ENCODE data around the gene ATP2A1. TPM values are rescaled to one million over a fixed set of nuclear protein-coding genes. Genes with fewer than 3 reads are reported as not detected.
A peak's percentile ranks its signal among the peaks of the same experiment; 100 is the strongest.

The ATP2A1 gene
- total and polyA plus RNA-seq, 2 of the 13 experiments (the other 11 are each of a cell fraction or from before 2014, with no cell fraction given), result 3.2 to 12.5 TPM

DNA sequence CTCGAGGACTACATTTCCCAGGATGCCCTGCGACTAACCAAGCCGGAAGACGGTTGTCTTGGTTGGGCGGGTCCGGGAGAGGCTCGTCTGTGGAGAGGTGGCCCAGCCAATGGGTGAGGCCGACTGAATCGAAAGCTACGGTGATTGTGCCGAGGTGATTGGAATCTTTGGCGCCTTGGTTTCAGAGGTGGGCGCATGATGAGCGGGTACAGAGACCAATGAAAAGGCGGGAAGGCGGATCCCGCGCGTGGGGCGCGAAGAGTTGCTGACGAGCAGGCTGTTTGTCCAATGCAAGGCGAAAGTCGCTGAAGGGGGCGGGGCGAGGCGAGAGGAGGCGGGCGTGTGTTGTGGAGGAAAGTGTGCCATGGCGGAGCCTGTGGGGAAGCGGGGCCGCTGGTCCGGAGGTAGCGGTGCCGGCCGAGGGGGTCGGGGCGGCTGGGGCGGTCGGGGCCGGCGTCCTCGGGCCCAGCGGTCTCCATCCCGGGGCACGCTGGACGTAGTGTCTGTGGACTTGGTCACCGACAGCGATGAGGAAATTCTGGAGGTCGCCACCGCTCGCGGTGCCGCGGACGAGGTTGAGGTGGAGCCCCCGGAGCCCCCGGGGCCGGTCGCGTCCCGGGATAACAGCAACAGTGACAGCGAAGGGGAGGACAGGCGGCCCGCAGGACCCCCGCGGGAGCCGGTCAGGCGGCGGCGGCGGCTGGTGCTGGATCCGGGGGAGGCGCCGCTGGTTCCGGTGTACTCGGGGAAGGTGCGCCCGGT lies 72.5 kb downstream of the ATP2A1 start, which contains the start of gene NFATC2IP (continued):
- TF ChIP-seq SOX6 (IDR thresholded peaks at IDR 0.05), result no peak
- TF ChIP-seq SOX6 (CRISPR knock-in tag; IDR thresholded peaks at IDR 0.05), result no peak
- peak; percentile 100 for TF ChIP-seq TBX3 (IDR thresholded peaks at IDR 0.05; ENCODE audit: borderline replicate concordance)
- TF ChIP-seq PHF21A (CRISPR knock-in tag; IDR thresholded peaks at IDR 0.05), result peak; percentile 32; the same call in 1 of the 2 replicates
- TF ChIP-seq, protein P1, sequence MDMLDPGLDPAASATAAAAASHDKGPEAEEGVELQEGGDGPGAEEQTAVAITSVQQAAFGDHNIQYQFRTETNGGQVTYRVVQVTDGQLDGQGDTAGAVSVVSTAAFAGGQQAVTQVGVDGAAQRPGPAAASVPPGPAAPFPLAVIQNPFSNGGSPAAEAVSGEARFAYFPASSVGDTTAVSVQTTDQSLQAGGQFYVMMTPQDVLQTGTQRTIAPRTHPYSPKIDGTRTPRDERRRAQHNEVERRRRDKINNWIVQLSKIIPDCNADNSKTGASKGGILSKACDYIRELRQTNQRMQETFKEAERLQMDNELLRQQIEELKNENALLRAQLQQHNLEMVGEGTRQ (IDR thresholded peaks at IDR 0.05; ENCODE audit: low read depth, low read length), result no peak
- TF ChIP-seq, protein P1 (CRISPR knock-in tag; IDR thresholded peaks at IDR 0.05; ENCODE audit: borderline replicate concordance), result no peak
- peak; percentile 71 for TF ChIP-seq HDAC1 (CRISPR knock-in tag; IDR thresholded peaks at IDR 0.05)
- TF ChIP-seq ZNF20 (CRISPR knock-in tag; IDR thresholded peaks at IDR 0.05), result peak; percentile 66; the same call in 1 of the 2 replicates
- TF ChIP-seq, protein P2, sequence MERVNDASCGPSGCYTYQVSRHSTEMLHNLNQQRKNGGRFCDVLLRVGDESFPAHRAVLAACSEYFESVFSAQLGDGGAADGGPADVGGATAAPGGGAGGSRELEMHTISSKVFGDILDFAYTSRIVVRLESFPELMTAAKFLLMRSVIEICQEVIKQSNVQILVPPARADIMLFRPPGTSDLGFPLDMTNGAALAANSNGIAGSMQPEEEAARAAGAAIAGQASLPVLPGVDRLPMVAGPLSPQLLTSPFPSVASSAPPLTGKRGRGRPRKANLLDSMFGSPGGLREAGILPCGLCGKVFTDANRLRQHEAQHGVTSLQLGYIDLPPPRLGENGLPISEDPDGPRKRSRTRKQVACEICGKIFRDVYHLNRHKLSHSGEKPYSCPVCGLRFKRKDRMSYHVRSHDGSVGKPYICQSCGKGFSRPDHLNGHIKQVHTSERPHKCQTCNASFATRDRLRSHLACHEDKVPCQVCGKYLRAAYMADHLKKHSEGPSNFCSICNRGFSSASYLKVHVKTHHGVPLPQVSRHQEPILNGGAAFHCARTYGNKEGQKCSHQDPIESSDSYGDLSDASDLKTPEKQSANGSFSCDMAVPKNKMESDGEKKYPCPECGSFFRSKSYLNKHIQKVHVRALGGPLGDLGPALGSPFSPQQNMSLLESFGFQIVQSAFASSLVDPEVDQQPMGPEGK (CRISPR knock-in tag; IDR thresholded peaks at IDR 0.05), result peak; percentile 71
- peak; percentile 29; the same call in 1 of the 2 replicates for TF ChIP-seq KMT2A (CRISPR knock-in tag; IDR thresholded peaks at IDR 0.05)
- TF ChIP-seq PPARG (CRISPR knock-in tag; conservative IDR thresholded peaks at IDR 0.05), result 0 out of 2 replicates have a peak, but pooled peaks have one; percentile 3
- TF ChIP-seq, protein P3, sequence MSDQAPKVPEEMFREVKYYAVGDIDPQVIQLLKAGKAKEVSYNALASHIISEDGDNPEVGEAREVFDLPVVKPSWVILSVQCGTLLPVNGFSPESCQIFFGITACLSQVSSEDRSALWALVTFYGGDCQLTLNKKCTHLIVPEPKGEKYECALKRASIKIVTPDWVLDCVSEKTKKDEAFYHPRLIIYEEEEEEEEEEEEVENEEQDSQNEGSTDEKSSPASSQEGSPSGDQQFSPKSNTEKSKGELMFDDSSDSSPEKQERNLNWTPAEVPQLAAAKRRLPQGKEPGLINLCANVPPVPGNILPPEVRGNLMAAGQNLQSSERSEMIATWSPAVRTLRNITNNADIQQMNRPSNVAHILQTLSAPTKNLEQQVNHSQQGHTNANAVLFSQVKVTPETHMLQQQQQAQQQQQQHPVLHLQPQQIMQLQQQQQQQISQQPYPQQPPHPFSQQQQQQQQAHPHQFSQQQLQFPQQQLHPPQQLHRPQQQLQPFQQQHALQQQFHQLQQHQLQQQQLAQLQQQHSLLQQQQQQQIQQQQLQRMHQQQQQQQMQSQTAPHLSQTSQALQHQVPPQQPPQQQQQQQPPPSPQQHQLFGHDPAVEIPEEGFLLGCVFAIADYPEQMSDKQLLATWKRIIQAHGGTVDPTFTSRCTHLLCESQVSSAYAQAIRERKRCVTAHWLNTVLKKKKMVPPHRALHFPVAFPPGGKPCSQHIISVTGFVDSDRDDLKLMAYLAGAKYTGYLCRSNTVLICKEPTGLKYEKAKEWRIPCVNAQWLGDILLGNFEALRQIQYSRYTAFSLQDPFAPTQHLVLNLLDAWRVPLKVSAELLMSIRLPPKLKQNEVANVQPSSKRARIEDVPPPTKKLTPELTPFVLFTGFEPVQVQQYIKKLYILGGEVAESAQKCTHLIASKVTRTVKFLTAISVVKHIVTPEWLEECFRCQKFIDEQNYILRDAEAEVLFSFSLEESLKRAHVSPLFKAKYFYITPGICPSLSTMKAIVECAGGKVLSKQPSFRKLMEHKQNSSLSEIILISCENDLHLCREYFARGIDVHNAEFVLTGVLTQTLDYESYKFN (CRISPR knock-in tag; conservative IDR thresholded peaks at IDR 0.05), result peak; percentile 46
- no peak for TF ChIP-seq ZFP37 (CRISPR knock-in tag; IDR thresholded peaks at IDR 0.05; ENCODE audit: borderline replicate concordance)
- TF ChIP-seq ZSCAN20 (CRISPR knock-in tag; IDR thresholded peaks at IDR 0.05; ENCODE audit: borderline replicate concordance), result peak; percentile 65; the same call in 1 of the 2 replicates
- TF ChIP-seq, protein P4, sequence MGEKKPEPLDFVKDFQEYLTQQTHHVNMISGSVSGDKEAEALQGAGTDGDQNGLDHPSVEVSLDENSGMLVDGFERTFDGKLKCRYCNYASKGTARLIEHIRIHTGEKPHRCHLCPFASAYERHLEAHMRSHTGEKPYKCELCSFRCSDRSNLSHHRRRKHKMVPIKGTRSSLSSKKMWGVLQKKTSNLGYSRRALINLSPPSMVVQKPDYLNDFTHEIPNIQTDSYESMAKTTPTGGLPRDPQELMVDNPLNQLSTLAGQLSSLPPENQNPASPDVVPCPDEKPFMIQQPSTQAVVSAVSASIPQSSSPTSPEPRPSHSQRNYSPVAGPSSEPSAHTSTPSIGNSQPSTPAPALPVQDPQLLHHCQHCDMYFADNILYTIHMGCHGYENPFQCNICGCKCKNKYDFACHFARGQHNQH (CRISPR knock-in tag; IDR thresholded peaks at IDR 0.05), result peak; percentile 29; the same call in 1 of the 2 replicates
- TF ChIP-seq, protein P5, sequence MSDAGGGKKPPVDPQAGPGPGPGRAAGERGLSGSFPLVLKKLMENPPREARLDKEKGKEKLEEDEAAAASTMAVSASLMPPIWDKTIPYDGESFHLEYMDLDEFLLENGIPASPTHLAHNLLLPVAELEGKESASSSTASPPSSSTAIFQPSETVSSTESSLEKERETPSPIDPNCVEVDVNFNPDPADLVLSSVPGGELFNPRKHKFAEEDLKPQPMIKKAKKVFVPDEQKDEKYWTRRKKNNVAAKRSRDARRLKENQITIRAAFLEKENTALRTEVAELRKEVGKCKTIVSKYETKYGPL (CRISPR knock-in tag; IDR thresholded peaks at IDR 0.05), result no peak
- 0 out of 2 replicates have a peak, but pooled peaks have one; percentile 71 for TF ChIP-seq GTF3A (CRISPR knock-in tag; conservative IDR thresholded peaks at IDR 0.05)
- TF ChIP-seq RFXAP (CRISPR knock-in tag; IDR thresholded peaks at IDR 0.05; ENCODE audit: borderline replicate concordance), result 0 out of 2 replicates have a peak, but pooled peaks have one; percentile 20
- no peak for TF ChIP-seq SRSF4 (IDR thresholded peaks at IDR 0.05; ENCODE audit: low read depth, low read length, poor library complexity, severe bottlenecking)

Measured in HepG2 (cell line).